ENCODE data around the gene HMCN2.

Gene HMCN2

DNA sequence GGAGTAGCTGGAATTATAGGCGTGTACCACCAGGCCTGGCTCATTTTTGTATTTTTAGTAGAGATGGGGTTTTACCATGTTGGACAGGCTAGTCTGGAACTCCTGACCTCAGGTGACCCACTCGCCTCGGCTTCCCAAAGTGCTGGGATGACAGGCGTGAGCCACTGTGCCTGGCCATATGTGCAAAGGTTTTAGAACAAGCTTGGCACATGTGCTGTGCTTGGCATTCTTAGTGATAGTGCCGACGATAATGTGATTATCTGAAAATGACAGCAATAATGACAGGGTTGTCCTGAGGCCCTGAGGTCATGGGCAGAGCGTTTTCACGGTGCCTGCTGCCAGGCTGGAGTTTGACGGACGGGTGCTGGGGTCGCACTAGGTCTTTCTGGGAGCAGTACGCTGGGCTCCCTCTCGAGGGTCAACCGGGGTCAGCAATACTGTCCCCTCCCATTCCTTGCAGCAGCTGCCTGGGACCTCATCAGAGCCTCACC is 42.6 kb downstream of the HMCN2 start:
- no peak for DNase-seq (ENCODE audit: low read depth in 2 of 2)

DNA sequence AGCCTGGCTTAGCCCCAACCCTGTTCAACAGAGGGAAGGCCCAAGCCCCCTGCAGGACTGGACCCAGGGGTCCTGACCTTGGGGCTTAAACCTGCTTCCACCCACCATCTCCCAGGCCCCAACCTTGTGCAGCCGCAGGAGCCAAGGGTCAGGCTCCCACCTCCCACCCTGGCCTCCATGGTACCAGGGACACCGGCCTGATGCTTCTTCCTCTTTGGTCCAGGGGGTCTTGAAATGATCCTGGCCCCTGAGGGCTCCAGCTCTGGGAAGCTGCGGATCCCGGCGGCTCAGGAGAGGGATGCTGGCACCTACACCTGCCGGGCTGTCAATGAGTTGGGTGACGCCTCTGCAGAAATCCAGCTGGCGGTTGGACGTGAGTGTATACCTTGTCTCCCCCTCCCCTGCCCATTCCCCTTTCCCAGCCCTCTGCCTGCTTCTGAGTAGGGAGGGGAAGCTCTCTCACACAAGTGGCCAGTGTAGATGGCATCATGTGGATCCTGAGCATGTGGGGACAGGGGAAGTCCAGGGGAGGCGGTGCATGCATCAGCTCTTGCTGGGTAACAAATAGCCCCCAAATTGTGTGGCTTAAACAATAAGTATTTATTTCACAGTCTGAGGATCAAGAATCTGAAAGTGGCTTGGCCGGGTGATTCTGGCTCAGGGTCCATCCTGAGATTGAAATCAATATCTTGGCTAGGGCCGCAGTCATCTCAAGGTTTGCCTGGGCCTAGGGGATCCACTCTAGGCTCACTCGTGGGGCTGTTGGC is 44.3 kb downstream of the HMCN2 start:
- DNase-seq (ENCODE audit: low read depth in 2 of 2): no peak

DNA sequence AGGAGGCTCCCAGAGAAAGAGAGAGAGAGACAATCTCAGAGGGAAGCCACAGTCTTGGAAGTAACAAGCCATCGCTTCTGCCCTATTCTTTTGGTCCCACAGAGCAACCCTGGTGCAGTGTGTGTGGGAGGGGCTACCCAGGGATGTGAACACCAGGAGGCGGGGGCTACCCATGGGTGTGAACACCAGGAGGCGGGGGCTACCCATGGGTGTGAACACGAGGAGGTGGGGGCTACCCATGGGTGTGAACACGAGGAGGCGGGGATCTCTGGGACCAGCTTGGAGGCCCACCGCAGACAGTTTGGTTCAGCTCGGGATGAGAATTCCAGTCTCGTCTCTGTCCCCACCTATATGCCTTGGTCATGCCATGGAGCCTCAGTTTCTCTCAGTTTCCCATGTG is 44.9 kb downstream of the HMCN2 start:
- no peak for DNase-seq (ENCODE audit: low read depth in 2 of 2)

DNA sequence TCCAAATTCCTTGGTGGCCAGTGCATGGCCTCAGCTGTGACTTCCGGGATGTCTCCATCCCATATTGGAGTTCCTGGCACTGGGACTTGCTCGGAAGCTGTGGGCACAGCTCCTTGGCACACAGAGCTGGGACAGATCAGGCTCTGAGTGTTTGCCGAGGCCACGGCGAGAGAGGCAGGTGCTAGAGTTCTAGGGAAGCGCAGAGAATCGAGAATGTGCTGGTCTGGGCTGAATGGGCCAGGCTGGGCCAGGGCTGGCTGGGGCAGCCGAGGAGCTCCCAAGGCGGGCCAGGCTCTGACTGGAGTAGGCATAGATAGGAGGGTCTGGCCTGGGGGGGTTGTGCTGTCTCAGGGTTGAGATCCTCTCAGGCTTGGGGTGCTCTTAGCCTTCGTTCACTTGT is 45.4 kb downstream of the HMCN2 start:
- DNase-seq (ENCODE audit: low read depth in 2 of 2): no peak

DNA sequence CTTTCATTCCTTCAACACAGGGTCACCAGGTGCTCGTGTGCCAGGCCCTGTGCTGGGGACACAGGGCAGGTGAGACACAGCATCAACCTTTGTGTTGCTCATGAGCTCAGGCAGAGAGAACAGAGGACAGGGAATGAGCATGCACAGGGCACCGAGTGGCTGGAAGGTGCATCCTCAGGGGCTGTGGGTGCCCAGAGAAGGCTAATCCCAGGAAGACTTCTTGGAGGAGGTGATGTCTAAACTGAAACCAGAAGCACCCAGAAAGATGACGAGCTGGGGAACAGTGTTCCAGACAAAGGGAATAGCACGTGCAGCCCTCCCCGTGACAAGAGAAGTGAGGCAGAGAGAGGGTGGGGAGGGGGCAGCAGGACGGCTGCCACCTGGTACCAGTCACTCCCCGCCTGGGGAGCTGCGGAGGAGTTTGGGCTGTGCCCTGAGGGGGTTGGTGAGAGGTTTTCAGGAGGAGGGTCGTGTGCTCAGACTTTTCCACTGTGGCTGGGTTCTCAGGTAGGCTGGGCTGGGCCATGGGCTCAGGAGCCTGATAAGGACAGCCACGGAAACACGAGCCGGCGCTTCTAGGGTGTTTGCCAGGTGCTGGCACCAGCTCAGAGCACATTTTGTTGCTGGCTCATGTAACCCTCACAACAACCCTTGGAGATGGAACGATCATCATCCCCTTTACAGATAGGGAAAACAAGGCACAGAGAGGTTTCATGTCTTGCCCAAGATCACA is 46.0 kb downstream of the HMCN2 start:
- DNase-seq (ENCODE audit: low read depth in 2 of 2): no peak

DNA sequence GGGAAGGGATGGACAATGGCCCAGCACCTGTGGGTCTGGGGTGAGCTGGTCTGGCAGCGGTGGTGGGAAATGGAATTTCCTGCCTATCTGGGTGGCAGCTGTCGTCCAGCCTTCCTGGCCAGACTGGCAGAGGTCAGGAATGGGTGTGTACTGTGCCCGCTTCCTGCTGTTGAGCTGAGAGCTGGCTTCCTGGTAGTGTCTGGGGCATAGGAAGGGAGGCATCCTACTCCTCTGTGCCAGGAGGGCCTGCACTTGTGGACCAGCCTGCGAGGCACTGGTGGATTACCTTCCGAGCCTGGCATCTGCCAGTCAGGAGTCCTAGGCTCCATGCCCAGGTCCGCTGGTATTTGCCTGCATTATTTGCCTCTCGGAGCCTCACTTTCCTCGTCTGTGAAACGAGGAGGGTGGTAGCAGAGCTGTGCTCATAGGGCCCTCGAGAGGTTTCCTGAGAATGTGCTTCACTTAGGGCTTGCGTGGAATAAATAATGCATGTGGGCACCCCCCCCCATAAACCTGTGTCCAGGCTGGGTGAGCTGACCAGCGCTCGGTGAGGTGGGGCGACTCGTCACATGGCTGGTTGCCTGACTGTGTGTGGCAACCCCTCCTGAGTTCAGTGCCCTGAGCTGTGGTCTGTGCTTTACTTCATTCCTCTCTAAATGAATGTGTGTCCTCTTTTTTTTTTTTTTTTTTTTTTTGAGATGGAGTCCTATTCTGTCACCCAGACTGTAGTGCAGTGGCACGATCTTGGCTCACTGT is 47.7 kb downstream of the HMCN2 start:
- no peak for DNase-seq (ENCODE audit: low read depth in 2 of 2)

DNA sequence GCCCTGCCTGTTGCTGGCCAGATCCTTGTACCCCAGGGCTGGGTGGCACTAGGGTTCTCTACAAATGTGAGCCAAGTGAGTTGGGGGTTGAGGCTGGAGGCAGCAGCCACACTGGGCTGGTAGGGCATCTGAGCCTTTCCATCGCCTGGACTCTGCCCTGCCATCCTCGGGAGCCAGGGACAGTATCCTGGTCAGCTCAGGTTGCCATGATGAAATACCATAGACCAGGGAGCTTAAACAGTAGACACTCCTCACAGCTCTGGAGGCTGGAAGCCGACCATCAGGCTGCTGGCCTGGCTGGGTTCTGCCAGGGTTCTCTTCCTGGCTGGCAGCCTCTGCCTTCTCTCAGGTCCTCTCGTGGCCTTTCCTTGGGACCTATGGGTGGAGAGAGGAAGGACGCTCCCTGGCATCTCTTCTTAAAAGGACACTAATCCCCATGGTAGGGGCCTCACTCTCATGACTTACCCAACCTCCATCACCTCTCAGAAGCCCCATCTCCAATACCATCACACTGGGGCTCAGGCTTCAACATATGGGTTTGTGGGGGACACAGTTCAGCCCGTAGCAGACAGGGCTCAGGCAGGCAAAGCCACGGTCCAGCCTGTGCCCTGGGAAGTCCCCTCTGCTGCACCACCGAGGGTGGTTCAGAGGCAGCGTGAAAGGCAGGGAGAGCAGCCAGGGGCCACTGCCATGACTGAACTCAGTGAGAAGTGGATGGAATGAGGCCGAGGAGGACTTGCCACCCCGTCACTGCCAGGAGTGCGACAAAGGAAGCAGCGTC is 50.1 kb downstream of the HMCN2 start:
- DNase-seq (ENCODE audit: low read depth in 2 of 2): no peak

DNA sequence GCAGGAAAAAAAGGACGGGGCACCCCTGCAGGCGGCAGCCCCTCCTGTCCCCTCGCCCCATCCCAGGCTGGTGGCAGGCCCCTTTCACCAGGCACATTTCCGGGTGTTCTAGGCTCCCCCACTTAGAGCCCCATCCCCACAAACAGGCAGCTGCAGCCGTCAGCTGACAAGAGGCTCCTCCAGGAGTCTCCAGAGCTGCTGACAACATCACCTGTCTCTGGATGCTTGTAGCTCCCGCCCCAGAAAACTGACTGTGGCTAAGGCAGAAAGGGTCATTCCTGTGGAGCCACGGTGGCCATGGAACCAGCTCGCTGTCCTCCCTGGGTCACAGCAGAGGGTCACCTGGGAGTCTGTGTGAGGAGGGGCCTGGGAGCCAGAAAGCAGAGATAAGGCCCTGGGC is 50.9 kb downstream of the HMCN2 start:
- no peak for DNase-seq (ENCODE audit: low read depth in 2 of 2)

DNA sequence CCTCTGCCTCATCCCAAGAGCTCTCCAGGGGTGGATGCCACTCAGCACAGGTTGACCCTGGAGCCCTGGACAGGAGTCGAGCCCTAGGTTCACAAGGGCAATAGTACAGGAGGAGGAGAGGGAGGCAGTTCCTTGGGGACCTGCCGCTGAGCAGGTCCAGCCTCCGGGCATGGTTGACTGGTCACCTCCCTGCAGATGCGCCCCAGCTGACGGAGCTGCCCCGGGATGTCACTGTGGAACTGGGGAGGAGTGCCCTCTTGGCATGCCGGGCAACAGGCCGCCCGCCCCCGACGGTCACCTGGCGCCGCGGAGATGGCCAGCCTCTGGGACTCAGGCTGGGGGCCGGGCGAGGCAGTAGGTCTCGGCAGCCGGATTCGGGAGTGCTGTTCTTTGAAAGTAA is 53.7 kb downstream of the HMCN2 start:
- no peak for DNase-seq (ENCODE audit: low read depth in 2 of 2)

DNA sequence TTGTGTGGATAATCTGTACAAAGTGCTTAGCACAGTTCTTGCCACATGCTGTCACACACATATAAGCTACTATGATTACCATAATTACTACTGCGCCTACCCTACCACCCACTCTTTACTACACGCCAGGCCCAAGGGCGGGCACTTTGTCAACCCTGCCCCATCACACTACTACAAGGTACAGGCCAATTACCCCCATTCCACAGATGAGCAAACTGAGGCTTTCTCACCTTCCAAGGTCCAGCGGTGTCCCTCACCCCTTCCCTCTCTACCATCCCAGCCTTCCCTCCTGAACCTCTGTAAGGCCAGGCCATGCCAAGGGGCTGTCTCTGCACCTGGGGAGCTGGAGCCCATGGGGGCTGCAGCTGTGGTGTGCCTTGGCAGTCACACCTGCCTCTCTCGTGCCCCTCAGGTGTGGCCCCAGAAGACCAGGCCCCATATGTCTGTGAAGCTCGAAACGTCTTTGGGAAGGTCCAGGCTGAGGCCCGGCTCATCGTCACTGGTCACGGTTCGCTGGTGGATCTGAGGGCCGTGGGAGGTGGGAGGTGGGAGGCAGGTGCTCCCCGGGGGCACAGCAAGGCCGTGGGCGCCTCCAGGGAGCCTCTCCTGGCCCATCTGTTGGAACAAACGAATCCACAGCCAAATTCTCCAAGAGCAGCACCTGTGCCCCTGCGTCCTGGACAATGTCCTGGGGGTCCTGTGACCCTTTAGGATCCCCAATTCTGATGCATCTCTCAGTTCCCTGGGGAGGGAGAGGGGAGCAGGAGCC is 54.6 kb downstream of the HMCN2 start:
- DNase-seq (ENCODE audit: low read depth in 2 of 2): no peak

DNA sequence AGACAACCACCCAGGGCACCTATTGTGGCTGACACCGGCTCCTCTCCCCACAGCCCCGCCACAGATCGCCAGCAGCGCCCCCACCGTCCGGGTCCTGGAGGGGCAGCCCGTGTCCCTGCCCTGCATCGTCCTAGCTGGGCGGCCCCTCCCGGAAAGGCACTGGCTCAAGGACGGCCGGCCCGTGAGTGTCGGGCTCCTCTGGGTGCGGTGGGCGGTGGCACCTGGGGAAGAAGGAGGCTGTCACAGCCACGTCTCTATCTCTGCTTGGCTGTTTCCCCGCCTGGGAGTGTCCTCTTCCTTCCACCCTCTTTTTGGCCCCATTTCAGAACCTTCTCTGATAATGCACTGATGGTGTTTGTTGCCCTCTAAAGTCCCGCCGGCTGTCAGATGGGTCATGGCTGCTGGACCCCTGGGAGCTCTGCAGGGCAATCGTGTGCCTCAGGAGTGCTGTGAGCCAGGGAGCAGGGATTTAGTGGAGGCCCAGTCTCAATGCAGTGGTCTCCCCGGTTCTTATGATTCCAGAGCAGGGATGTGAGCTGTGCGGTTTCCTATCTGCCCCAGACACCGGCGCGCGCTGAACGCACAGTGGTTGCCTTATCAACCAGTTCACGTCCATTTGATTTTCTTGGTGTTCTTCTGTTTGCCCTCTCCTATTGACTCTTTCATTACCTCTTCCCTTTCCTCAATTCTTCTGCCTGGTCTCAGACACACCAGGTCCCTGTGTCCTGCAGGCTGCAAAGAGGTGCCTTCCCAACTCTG is 55.3 kb downstream of the HMCN2 start:
- DNase-seq (ENCODE audit: low read depth in 2 of 2): no peak

DNA sequence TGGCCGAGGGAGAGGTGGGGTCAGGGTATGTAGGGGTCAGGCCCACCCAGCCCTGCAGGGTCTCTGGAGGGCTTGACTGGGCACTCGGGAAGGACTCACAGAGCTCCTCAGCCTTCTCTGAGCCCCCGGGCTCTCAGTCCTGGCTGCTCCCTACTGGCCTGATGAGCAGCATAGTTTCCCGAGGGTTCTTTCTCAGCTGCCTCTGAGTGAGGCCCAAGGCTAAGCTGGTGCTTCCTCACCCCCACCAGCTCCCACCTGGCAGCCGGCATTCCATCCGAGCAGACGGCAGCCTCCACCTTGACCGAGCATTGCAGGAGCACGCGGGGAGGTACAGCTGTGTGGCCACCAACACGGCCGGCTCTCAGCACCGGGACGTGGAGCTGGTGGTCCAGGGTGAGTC is 56.0 kb downstream of the HMCN2 start:
- DNase-seq (ENCODE audit: low read depth in 2 of 2): no peak

DNA sequence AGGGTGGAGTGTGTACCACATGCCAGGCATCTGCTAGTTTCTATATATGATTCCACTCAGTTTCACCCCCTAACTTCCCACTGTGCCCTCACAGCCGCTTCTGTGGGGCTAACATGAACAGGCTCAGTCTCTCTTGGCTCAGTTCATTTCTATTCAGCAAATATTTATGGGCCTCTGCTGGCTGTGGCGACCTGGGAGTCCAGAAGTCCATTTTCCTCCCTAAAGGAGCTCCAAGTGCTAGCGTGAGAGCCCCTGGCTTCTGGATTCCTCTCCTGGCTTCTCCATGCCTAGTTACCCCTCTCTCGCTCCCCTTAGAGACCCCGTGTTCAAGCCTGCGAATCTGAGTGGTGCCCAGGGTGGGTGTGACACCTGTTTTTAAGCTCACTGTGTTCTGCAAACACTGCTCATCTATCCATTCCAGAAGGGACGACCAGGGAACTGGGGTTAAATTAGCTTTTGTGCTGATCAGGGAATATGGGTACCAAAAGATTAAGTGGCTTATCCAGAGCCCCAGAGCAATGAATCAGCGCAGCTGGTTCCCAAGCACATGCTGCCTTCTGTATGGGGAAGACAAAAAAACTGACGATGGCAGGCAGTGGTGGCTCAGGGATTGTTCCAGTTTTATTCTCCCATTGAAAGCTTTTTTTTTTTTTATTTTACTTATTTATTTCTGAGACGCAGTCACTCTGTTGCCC is 57.6 kb downstream of the HMCN2 start:
- DNase-seq (ENCODE audit: low read depth in 2 of 2): no peak

DNA sequence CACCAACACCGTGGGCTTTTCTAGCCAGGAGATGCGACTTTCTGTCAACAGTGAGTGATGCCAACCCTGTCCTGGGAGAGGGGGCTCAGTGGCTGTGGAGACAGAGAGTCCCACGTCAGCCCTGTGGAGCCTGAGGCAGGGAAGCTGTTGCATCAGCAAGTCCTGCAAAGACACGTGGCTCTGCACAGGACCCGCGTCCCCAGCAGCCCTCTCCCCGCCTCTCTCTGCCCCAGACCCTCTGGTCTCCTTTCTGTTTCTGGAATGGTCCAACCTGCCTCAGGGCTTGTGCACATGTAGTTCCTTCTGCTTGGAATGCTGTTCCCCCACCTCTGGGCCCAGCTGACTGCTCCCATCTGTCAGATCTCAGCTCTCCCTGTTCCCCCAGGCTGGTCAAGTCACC is 60.4 kb downstream of the HMCN2 start:
- DNase-seq (ENCODE audit: low read depth in 2 of 2): no peak

DNA sequence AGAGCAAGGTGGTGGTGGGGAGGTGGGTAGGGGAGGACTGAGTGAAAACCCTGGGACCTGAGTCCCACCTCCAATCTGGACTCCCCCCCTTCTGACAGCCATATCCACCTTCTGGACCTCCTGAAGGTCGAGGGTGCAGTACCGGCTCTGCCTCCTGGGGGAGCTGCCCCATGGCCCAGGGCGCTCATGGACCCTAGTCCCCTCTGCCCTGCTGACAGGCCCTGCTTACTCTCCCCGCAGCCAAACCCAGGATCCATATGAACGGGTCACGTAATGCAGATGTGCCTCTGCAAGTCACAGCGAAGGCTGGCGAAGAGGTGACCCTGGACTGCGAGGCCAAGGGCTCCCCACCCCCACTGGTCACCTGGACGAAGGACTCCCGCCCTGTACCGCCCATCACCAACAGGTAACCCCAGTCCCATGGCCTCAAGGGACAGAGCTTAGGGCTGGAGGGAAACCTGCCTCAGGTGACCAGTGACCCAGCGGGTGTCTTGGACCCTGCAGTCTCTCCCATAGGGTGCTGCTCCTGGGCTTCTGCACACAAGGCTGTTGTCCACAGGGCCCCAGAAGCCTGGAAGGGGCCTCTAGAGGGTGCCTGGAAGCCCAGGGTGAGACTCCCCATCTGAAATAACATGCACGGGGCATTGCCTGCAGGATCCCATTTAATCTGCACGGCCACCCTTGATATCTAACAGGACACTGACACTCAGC is 61.7 kb downstream of the HMCN2 start:
- no peak for DNase-seq (ENCODE audit: low read depth in 2 of 2)

DNA sequence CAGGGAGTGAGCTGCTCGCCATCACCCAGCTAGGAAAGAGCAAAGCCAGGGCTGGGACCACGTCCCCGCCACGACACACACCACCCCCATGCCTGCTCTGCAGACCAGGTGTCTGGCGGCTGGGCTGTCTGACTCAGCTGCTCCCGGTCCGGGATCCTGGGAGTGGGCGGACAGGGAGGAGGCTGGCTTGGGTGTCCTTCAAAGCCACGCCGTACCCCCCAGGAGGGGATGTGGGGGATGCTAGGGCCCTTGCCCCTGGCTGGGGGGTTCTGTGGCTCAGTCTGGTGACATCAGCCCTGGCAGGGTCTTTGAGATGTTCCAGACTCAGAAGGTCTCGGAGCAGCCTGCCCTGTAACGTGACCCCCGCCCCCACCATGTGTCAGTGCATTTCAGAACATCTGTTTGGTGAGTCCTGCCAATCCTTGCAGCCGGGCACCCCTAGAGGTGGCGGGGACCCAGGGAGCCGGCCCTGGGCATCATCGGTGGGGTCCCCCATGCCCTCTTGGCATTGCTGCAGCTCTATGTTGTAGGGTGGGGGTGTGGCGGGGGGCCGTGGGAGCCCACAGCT is 62.3 kb downstream of the HMCN2 start:
- DNase-seq (ENCODE audit: low read depth in 2 of 2): no peak

DNA sequence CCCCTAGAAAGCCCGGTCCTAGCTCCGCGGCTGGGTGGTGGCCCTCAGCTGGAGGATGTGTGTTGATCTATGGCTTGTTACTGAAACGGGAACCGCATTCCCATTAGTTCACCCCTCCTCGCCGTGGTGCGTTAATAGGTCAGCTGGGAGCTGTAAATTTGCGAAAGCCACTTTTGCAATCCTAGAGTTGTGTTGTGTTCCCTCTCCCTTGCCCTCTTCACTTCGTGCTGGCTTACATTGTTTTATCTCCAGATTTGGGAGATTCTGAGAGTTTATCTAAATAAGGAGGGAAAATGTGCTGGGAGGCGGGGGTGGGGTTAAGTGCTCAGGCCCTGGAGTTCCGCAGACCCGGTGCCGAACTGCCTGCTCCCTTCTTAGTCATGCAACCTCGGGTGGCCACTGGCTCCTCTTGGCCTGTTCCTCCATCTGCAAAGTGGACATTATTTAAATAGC is 62.8 kb downstream of the HMCN2 start:
- no peak for DNase-seq (ENCODE audit: low read depth in 2 of 2)

DNA sequence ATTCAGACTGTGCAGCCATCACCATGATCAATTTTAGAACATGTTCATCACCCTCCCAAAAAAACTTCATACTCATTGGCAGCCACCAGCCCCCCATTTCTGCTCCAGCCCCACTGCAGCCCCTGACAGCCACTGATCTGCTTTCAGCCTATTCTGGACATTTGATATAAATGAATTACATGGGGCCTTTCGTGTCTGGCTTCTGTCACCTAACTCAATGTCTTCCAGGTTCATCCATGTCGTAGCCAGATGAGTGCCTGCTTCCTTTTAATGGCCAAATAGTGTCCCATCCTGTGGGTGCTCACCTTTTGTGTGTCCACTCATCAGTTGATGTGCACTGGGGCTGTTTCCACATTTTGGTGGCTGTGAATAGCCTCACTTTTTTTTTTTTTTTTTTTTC is 63.5 kb downstream of the HMCN2 start:
- no peak for DNase-seq (ENCODE audit: low read depth in 2 of 2)

Measured in stimulated activated CD8-positive, alpha-beta memory T cell treated with anti-CD3 and anti-CD28 coated beads, Interleukin-7, amount 100 ng/mL, for 1 hour (primary cell).